Stimulated activated CD4-positive, alpha-beta T cell treated with anti-CD3 and anti-CD28 coated beads, Interleukin-2, amount 100 ng/mL, for 24 hours (primary cell): Measurements from ENCODE around the gene MTUS2.

ENCODE experiments used
- DNase-seq, 2 donors: peaks; one replicate each; pipeline ENCODE4 v3.0.0-alpha.2; 2020

Gene MTUS2

DNA sequence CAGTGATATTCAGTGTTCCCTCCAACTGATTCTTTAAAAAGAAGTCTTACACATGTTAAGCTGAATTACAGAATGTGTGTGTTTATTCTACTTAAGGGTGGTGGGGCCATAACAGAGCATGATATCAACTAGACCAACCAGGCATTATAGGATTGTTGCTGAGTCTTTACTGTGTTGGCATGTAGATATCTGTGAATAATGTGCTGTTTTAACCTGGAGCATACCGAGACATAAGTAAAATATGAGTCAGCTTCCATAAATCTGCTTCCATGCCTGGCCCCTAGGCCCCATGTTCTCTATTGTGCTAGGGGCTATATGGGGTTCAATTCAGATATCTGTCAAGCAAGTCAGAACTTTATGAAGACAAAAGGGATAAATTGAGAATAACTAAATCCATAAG lies 295.7 kb downstream of the MTUS2 start:
- no peak for DNase-seq

DNA sequence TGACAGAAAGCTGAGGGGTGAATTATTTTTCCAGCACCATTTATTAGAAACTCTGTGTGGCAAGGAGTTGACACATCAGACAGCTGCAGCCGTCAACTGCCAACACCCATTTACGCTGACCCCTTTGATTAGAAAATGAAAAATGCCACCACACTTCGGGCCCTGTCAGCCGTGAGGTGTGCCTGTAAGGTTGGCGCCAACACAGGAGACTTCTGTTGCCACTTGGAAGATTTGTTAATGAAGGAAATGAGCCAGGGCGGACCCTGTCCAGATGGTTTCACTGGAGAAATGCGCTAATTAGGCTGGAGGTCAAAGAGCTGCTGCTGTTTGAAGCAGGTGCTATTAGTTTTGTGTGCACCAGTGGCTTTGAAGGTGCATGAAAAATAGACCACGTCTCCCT lies 297.5 kb downstream of the MTUS2 start:
- no peak for DNase-seq

DNA sequence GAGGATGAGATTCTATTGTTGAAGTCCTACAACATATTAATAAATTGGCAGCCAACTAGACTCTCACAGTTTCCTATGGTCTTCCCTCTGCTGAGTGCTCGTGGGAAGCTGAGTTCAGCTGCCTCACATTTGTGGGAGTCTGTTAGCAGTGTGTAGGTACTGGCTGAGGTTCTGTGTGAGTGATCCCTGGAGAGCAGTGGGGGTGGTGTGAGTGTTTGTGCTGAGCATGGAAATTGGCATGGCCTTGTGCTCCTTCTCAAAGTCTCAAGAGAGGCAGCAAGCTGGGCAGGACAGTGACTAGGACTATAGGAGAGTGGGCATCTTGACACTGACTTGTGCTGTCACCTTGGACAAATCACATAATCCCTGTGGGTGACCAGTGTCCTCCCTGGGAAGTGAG lies 298.3 kb downstream of the MTUS2 start:
- no peak for DNase-seq

DNA sequence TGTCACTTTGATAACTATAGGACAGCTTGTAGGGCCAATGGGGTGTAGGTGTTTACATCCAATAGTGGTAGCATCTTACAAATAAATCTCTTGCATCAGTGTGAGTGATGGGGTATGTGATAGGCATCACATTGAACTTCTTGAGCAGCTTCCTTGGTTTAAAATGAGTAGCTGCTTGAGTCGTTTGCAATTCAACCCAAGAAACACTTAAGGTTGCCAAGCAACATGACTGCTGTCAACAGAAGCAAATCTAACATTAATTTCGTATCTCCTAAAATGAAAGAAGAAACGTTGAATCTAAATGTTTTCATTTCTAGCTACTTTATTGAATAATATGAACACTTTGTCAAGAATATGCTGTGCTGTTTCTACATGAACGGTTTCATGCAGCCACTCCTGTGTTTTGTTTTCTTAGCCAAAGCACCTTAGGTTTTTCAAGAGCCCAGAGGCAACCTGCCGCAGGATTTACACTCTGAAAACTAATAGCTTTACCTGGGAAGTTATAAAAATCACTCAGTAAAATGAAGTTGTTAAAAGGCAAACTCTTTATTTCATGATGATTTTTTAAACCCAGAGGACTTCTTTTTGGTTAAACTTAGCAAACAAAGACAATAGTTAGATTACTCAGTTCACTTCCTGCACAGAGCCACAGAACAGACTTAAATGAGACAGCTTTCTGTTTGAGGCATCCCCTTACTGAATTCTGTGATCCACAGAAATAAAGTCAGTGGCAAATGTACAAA lies 305.2 kb downstream of the MTUS2 start:
- no peak for DNase-seq

DNA sequence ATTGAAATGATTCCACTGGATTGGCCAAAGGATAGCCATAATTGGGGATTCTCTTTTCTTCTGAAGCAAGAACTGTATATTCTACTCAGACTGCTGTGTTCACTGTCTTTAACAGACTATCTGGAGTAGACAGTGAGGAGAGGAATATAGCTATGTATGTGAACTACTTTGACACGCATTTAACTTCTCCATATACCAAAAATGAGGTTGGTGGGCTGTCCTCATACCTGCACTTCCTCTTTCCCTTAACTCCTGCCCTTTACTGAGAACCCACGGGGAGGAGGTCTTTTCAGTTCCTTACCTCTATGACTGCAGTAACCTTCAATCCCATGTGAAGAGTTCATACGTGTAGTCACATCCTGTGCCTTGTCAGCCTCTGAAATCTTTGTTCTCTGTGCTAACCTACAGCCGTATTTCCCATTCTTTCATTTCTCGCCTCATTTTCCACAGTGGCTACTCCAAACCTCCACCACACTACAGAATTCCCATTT lies 305.8 kb downstream of the MTUS2 start:
- no peak for DNase-seq

DNA sequence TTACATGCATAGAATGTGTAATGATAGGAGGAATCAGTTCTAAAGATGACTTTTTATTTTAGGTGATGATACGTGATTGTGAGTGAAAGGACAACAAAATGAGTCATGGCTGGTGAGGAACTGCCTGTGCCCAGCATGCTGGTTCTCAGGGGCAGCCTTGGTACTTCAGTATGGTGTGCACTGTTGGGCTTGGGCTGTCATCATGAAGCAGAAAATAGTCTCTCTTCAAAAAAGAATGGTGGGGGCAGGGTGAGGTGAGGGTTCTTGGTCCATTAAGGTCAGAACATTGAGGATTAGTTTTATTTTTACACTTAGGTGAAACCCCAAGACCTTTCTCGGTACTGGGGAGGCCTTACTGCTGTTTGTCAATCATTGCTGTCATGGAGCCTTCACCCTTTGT lies 309.5 kb downstream of the MTUS2 start:
- no peak for DNase-seq

DNA sequence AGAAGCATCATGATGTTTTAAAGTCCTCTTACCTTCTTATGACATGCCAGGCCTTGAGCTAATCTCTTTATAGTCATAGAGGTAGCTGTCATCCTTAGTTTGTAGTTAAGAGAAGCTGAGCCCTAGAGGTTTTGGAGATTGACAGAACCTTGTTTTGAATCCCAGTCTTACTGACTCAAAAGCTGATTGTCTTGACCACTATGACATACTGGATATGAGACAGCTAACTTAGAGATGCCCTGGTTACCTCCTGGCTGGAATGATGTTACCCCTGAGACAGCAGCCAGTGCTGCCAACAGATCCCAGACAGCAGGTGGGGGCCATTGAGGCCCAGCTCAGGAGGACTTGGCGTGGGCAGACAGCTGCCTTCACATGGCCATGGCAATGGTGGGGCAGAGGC lies 311.0 kb downstream of the MTUS2 start:
- DNase-seq, result no peak

DNA sequence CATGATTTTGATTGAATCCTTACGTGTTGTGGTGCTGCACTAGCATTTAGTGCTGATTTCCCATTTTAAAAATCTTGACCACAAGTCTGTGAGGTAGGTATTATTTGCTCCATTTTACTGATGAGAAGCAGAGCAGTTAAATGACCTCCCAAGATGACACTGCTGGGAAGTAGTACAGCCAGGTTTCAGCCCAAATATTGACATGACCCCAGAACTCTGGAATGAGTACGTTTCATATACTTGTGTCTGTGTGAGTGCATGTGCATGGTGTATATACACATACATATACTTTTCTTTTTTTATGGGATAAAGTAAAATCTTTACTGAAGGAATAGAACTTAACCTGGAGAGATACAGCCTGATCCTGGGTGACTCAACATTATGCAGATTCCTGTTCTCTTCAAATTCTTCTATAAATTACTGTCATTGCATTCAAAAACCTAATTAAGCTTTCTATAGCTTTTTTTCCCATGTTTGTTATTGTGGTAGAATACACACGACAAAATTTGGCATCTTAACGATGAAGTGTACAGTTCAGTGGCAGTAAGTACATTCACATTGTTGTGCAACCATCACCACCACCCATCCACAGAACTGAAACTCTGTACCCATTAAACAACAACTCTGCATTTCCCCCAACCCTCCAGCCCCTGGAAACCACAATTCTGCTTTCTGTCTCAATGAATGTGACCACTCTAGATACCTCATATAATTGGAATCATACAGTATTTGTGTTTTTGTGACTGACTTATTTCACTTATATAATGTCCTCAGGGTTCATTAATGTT lies 311.9 kb downstream of the MTUS2 start:
- DNase-seq, result no peak

DNA sequence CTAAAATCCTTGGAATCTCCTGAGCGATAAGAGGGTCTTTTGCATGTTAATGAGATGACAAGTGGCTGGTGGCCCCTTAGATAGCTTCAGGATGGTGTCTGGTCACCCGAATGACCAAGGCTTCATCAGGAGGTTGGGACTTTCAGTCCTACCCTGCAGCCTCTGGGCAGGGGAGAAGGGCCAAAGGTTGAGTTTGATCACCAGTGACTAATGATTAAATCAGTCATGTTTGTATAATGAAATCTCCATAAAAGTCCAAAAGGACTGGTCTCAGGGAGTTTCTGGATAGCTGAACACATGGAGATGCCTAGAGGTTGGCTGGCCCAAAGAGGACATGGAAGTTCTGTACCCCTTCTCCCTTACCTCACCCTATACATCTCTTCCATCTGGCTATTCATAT lies 316.2 kb downstream of the MTUS2 start:
- DNase-seq, result no peak

DNA sequence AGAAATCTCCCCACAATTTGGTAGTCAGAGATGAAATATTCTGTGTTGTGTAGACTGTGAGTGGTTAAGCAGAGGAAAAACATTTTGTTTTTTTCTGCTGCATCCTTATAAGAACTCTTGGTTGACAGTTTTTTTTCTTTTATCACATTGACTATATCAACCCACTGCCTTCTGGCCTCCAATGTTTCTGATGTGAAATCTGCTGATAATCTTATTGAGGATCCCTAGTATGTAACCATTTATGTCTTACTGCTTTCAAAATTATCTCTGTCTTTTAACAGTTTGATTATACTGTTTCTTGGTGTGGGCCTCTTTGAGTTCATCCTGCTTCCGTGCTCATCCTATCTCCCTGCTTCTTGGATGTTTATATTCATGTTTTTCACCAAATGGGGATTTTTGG lies 316.9 kb downstream of the MTUS2 start:
- DNase-seq, result no peak

DNA sequence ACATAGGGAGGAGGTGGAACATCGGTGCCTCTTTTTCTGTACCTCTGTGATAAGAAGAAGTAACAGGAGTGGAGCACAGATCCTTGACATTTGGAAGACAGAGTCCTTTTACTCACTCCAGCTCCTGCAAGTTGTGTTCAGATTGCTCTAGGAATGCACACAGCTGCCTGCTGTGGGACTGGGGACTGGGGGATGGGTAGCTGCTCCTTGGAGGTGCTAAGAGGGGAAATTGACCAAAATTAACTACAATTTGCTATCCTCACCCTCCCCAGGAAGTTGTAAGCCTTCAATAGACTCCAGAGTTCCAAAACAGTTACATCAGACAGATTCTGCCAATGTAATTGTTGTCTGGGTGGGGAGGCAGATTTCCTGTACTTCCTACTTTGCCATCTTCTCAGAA lies 317.9 kb downstream of the MTUS2 start:
- no peak for DNase-seq

DNA sequence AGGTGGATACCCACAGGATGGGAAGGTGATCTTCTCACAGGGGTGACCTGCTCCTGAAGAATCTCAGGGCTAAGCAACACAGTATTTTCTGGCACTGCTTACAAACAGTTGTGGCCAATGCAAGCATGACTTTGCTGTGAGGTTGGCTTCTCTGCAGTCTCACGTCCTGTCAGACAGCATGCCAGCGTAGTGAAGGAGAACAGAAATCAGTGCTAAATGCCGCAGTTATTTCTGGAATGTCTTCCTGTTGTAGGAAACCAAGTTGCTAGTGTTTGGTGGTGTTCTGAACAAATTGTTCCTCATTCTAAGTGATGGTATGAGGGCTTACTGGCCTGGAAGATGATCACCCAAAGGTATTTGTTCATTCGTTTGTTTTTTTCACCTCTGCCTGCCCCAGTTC lies 320.1 kb downstream of the MTUS2 start:
- no peak for DNase-seq

DNA sequence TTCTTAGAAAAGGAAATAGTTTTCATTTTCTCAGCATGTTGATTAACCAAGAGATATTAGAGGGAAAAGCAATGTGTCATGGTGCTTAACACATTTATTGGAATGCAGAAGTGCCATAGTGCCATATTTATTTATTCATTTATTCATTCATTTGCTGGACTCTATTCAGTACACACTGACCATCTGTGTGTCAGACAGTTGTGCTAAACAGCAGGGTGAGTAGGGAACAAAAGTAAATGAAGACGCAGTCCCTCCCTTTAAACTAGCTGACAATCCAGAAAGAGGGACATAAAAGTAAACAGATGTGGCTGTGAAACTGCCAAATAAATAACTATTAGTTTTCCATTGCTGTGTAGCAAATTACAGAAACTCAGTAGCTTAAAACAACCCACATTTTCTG lies 323.7 kb downstream of the MTUS2 start:
- no peak for DNase-seq

DNA sequence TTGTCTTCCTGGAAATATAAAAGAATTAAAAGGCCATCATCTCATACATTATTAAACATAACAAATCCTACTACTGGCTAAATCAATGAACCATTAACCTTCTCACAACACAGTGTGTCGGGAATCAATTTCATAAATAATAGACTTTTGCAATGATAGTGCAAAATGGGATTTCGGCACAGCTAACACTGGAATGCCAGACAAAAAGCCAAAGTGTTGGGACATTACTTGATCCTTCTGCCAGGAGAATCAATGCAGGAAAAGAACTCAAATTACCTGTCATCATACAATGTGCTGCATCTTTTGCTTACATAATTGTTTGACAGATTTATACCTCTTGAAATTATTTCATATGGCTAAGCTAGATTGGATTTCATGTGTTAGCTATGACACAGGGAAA lies 334.3 kb downstream of the MTUS2 start:
- no peak for DNase-seq

DNA sequence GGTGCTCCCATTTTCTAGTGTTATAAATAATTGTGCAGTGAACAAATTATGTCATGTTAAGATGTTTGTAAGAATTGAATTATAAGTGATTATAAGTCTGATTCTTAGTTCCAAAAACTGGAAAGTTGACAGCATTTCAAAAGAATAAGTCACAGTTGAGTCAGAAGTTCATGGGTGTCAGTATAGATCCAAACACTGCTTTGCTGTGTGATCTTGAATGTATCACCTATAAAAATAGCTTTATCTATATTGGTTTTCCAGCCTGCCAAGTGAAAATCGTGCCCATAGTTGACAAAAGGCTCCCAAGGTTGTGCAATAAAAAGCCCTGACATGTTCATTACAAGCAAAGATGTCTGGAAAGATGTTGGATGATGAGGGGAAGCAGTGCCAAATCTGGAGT lies 336.0 kb downstream of the MTUS2 start:
- no peak for DNase-seq

DNA sequence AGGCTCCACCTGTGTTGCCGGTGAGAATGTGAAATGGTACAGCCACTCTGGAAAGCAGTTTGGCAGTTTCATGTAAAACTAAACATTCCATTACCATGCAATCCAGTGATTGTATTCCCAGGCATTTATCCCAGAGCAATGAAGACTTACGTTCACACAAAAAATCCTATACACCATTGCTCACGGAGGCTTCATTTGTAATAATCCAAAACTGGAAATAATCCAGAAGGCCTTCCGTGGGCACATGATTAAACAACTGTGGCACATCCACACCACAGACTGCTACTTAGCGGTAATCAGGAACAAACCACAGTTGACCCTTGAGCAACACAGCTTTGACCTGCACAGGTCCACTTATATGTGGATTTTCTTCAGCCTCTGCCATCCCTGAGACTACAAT lies 339.7 kb downstream of the MTUS2 start:
- DNase-seq, result no peak

DNA sequence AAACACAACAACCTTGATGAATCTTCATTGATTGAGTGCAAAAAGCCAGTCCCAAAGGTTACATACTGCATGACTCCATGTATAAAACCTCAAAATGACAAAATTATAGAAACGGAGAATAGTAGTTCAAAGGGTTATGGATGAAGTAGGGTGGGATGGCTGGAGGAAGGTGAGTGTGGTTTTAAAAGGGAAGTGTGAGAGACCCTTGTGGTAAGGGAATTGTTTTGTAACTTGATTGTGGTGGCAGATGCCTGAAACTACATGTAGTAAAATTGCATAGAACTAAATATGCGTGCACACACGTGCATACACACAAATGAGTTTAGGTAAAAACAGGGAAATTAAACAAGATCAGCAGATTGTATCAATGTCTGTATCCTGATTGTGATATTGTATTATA lies 340.7 kb downstream of the MTUS2 start:
- no peak for DNase-seq

DNA sequence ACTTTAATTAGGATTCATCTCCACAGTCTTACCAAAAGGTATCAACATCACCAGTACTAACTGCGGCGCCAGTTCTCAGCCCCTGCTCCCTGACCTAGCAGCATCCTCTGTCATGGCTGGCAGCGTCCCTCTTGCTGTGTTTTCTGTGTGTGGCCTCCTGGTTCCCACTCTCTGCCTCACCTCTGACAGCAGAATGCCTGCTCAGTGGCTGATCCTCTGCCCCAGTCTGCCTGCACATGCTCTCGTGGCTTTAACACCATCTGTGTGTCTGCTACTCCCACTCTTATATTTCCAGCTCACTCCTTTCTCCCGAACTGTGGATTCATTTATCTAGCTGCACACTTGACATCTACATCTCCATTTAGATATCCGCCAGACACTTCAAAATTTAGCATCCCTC lies 341.5 kb downstream of the MTUS2 start:
- DNase-seq, result no peak

DNA sequence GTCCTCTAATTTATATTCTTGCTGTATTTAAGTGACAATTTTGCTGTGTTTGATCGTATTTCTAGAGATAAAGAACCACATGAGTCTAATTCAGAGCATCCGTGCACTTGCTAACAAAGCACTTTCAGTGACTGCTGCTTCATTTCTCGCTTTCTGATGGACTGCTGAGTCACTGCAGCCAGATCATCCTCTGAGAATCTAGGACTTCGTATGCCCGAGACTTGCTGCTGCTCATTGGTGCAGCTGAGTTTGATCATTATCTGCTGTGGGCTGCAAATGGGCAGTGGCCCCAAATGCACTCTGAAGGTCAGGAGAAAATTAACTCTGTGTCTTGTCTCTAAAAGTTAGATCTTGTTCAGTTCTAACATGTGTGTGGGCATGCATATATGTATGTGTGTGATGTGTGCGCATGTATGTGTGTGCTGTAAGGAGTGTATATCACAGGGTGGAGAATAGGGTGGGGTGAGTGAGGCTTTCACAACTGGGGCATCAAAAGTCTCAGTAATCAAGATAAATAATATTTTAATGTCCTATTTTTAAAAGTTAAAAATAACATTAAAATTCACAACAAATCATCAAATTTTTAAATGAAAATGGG lies 342.6 kb downstream of the MTUS2 start:
- no peak for DNase-seq

DNA sequence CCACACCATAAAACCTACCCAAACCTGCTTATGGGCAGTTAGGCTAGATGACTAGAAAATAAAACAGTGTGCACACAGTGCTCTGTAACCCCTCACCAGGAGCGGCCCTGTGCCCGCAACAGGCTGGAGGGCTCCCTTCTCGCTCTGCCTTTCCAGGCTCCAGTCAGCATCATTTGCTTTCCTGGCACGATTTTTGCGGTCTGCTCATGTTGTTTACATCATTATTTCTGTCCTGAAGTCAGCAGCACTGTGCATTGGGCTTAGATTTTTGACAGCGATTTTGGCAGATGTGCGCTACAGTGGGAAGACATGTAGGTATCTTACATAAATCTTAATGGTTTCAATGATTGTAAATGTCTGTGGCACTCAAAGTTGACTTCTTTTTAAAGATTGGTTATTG lies 344.0 kb downstream of the MTUS2 start:
- DNase-seq, result no peak

DNA sequence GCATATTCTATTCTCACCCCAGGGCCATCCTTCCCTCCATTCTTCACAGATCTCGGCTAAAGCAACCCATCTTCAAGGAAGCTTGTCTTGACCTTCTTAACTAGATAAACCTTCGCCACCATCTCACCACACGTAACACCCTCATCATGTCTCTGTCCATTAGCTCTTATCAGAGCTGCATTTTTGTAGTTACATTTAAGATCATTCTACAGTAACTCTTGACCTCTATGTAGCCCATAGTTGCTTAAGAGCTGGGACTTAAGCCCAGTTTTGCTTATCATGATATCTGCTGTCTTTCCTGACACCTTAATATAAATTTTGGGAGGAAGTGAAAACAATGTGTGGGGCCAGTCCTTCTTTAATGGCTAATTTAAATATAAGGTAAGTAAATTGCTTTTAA lies 345.1 kb downstream of the MTUS2 start:
- no peak for DNase-seq

DNA sequence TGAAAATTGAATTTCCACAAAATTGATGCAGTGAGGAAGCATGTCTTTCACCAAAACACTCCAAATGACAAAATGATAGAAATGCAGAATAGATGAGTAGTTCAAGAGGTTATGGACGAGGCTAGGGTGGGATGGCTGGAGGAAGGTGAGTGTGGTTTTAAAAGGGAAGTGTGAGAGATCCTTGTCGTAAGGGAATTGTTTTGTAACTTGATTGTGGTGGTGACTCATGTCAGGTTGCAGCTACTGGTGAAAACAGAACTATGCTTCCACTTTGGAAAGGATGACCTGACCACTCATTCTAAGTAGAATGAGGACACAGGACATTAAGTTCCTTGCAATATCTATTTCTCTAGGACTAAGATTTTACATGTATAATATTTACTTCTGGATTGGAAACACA lies 345.7 kb downstream of the MTUS2 start:
- DNase-seq, result no peak

DNA sequence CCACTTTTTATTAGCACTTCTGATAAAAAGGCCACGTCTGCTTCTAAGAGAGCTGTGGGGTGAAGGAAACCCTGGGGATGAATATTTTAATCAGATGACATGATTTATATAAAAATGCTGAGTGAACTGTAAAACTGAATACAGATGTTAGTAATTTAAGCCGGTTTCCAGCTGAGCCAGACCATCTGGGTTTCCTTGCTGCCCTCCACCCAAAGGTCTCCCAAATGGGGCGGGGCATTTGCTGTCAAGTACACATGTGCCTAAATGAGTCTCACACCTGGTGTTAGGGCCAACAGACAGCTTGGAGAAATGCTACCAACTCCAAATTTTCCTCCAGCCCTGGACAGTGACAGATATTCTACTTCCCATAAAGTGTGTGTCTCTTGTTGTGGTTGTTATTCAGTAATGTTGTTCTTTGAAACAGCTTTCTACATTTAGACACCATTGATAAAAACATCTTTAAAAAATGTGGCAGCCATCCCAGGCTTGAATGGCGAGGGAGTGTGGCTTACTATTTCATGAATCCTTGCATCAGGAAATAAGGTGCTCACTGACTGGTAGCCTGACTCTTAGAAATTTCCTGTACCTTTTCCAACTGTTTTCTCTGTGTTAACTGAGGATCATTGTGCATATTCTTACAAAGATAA lies 350.4 kb downstream of the MTUS2 start:
- no peak for DNase-seq

DNA sequence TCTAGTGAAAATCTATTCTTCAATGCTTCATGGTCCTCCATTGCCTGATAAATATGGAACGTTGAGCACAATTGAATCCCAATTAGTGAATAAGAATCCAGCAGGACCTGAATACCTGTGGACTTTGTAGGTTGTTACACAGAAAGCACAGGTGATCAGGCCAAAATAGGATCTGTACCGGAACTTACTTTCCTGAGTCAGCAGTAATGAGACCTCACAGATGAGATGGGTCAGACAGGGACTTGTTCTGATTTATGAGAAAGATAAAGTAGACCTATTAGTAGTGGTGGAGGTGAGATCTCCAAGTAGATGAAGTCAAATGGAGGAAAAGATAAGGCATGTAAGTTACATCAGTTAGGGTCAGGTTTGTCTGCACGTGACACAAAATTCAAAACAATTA lies 351.1 kb downstream of the MTUS2 start:
- no peak for DNase-seq
